ENCODE measurements around the gene MAIP1.
A peak's percentile ranks its signal among the peaks of the same experiment; 100 is the strongest.

Gene MAIP1

GRCh38 chr2:199984755-199985154 is 29.4 kb downstream of the MAIP1 start:
- H3K4me3 ChIP-seq (replicated peaks; ENCODE audit: low read depth, low read length), result no peak overlapping the region
- no peak for DNase-seq (ENCODE audit: extremely low read depth, low read depth)
- no peak for TF ChIP-seq CTCF (IDR thresholded peaks at IDR 0.05; ENCODE audit: low read depth, low read length, missing control alignments)

GRCh38 chr2:199985625-199986207 is 30.3 kb downstream of the MAIP1 start:
- H3K4me3 ChIP-seq (replicated peaks; ENCODE audit: low read depth, low read length), result no peak overlapping the region
- peak; percentile 69 for DNase-seq (ENCODE audit: extremely low read depth, low read depth)
- TF ChIP-seq CTCF (IDR thresholded peaks at IDR 0.05; ENCODE audit: low read depth, low read length, missing control alignments), result peak; percentile 83

- DNase-seq (ENCODE audit: extremely low read depth, low read depth), result no peak
- no peak overlapping the region for H3K4me3 ChIP-seq (replicated peaks; ENCODE audit: low read depth, low read length)
These were observed 32.2 kb downstream of the MAIP1 start for GRCh38 chr2:199987586-199987985.

GRCh38 chr2:199988151-199988550 is 32.8 kb downstream of the MAIP1 start:
- TF ChIP-seq CTCF (IDR thresholded peaks at IDR 0.05; ENCODE audit: low read depth, low read length, missing control alignments), result no peak
- DNase-seq (ENCODE audit: extremely low read depth, low read depth), result no peak
- H3K4me3 ChIP-seq (replicated peaks; ENCODE audit: low read depth, low read length), result no peak overlapping the region

More at GRCh38 chr2:199987586-199987985, 32.2 kb downstream of the MAIP1 start:
- no peak for TF ChIP-seq CTCF (IDR thresholded peaks at IDR 0.05; ENCODE audit: low read depth, low read length, missing control alignments)

GRCh38 chr2:199989822-199990221 is 34.4 kb downstream of the MAIP1 start:
- TF ChIP-seq CTCF (IDR thresholded peaks at IDR 0.05; ENCODE audit: low read depth, low read length, missing control alignments), result no peak
- H3K4me3 ChIP-seq (replicated peaks; ENCODE audit: low read depth, low read length), result no peak overlapping the region
- DNase-seq (ENCODE audit: extremely low read depth, low read depth), result no peak

GRCh38 chr2:199991691-199992090 is 36.3 kb downstream of the MAIP1 start:
- DNase-seq (ENCODE audit: extremely low read depth, low read depth), result no peak
- no peak for TF ChIP-seq CTCF (IDR thresholded peaks at IDR 0.05; ENCODE audit: low read depth, low read length, missing control alignments)
- no peak overlapping the region for H3K4me3 ChIP-seq (replicated peaks; ENCODE audit: low read depth, low read length)

GRCh38 chr2:199992296-199992695 is 36.9 kb downstream of the MAIP1 start:
- no peak for DNase-seq (ENCODE audit: extremely low read depth, low read depth)
- no peak overlapping the region for H3K4me3 ChIP-seq (replicated peaks; ENCODE audit: low read depth, low read length)
- TF ChIP-seq CTCF (IDR thresholded peaks at IDR 0.05; ENCODE audit: low read depth, low read length, missing control alignments), result no peak

All from HFF-Myc (cell line).